ENCODE results near the gene PAAF1.

The PAAF1 gene

GRCh38 chr11:73974604-73975478, 98.0 kb downstream of the PAAF1 start:
- H3K36me3 ChIP-seq (ENCODE audit: control insufficient read depth, insufficient read depth, low read length), result peaks cover 41% of the 10 kb centered on the region
- H3K27me3 ChIP-seq (replicated peaks; ENCODE audit: control insufficient read depth, insufficient read depth, low read length), result no peaks in the 10 kb centered on the region
- no peak overlapping the region for H3K4me3 ChIP-seq (replicated peaks; ENCODE audit: low read depth, low read length)
- no peak for DNase-seq (ENCODE audit: extremely low read depth, insufficient read length)
- no peak for TF ChIP-seq CTCF (IDR thresholded peaks at IDR 0.05; ENCODE audit: insufficient read depth, low read length, poor library complexity, severe bottlenecking)

- Histone ChIP-seq H3K36me3 (ENCODE audit: control insufficient read depth, insufficient read depth, low read length) (peaks cover 41% of the 10 kb centered on the region), H3K4me3 (replicated peaks; ENCODE audit: low read depth, low read length) (no peak overlapping the region), H3K27me3 (replicated peaks; ENCODE audit: control insufficient read depth, insufficient read depth, low read length) (no peaks in the 10 kb centered on the region)
- no peak for TF ChIP-seq CTCF (IDR thresholded peaks at IDR 0.05; ENCODE audit: insufficient read depth, low read length, poor library complexity, severe bottlenecking)
- DNase-seq (ENCODE audit: extremely low read depth, insufficient read length), result no peak
Observed at GRCh38 chr11:73975479-73975757, 98.6 kb downstream of the PAAF1 start.

- TF ChIP-seq CTCF (IDR thresholded peaks at IDR 0.05; ENCODE audit: insufficient read depth, low read length, poor library complexity, severe bottlenecking), result no peak
Observed at GRCh38 chr11:73976451-73977151, 99.8 kb downstream of the PAAF1 start.

GRCh38 chr11:73977856-73978519, 101.2 kb downstream of the PAAF1 start:
- no peak for DNase-seq (ENCODE audit: extremely low read depth, insufficient read length)
- H3K27me3 ChIP-seq (replicated peaks; ENCODE audit: control insufficient read depth, insufficient read depth, low read length), result no peaks in the 10 kb centered on the region
- no peak overlapping the region for H3K4me3 ChIP-seq (replicated peaks; ENCODE audit: low read depth, low read length)
- H3K36me3 ChIP-seq (ENCODE audit: control insufficient read depth, insufficient read depth, low read length), result peaks cover 42% of the 10 kb centered on the region
- TF ChIP-seq CTCF (IDR thresholded peaks at IDR 0.05; ENCODE audit: insufficient read depth, low read length, poor library complexity, severe bottlenecking), result no peak

More at GRCh38 chr11:73976451-73977151, 99.8 kb downstream of the PAAF1 start:
- no peak for DNase-seq (ENCODE audit: extremely low read depth, insufficient read length)
- Histone ChIP-seq H3K4me3 (replicated peaks; ENCODE audit: low read depth, low read length) (no peak overlapping the region), H3K27me3 (replicated peaks; ENCODE audit: control insufficient read depth, insufficient read depth, low read length) (no peaks in the 10 kb centered on the region), H3K36me3 (ENCODE audit: control insufficient read depth, insufficient read depth, low read length) (peaks cover 42% of the 10 kb centered on the region)

- H3K36me3 ChIP-seq (ENCODE audit: control insufficient read depth, insufficient read depth, low read length), result peaks cover 42% of the 10 kb centered on the region
- DNase-seq (ENCODE audit: extremely low read depth, insufficient read length), result no peak
- no peak for TF ChIP-seq CTCF (IDR thresholded peaks at IDR 0.05; ENCODE audit: insufficient read depth, low read length, poor library complexity, severe bottlenecking)
- H3K27me3 ChIP-seq (replicated peaks; ENCODE audit: control insufficient read depth, insufficient read depth, low read length), result no peaks in the 10 kb centered on the region
- no peak overlapping the region for H3K4me3 ChIP-seq (replicated peaks; ENCODE audit: low read depth, low read length)
Observed at GRCh38 chr11:73978576-73979086, 101.8 kb downstream of the PAAF1 start.
